Parathyroid adenoma (tissue), 2 donors: ENCODE results near the gene TFAP2D.

Experiments
- H2AFZ ChIP-seq: fragments of 300-600 bp; sonication (generic); one replicate; pipeline ENCODE4 v1.7.0; 2017; ENCODE audit warnings: antibody characterized with exemption, mild to moderate bottlenecking
- H3K27ac ChIP-seq: fragments of 300-600 bp; sonication (generic); one replicate; pipeline ENCODE4 v1.7.0; 2017
- H3K27me3 ChIP-seq: fragments of 300-600 bp; sonication (generic); one replicate; pipeline ENCODE4 v1.7.0; 2017; ENCODE audit warnings: low read length; ENCODE audit not compliant: control insufficient read depth, insufficient read depth
- H3K36me3 ChIP-seq: fragments of 300-600 bp; sonication (generic); one replicate; pipeline ENCODE4 v1.7.0; 2017; ENCODE audit warnings: low read length; ENCODE audit not compliant: control insufficient read depth, insufficient read depth
- H3K4me1 ChIP-seq: fragments of 300-600 bp; sonication (generic); one replicate; pipeline ENCODE4 v1.7.0; 2017; ENCODE audit warnings: control low read depth
- H3K4me2 ChIP-seq: fragments of 300-600 bp; sonication (generic); one replicate; pipeline ENCODE4 v1.7.0; 2017; ENCODE audit warnings: low read length
- H3K4me3 ChIP-seq: fragments of 300-600 bp; sonication (generic); one replicate; pipeline ENCODE4 v1.7.0; 2017; ENCODE audit warnings: low read depth, low read length
- H3K79me2 ChIP-seq: fragments of 300-600 bp; sonication (generic); one replicate; pipeline ENCODE4 v1.7.0; 2017; ENCODE audit warnings: control low read depth
- H3K9ac ChIP-seq: fragments of 300-600 bp; sonication (generic); one replicate; pipeline ENCODE4 v1.7.0; 2017; ENCODE audit warnings: mild to moderate bottlenecking
- H3K9me3 ChIP-seq: fragments of 300-600 bp; sonication (generic); one replicate; pipeline ENCODE4 v1.7.0; 2017; ENCODE audit warnings: low read length; ENCODE audit not compliant: control insufficient read depth
- TF ChIP-seq, protein P1 (sequence below): fragments of 300-600 bp; sonication (generic); IDR thresholded peaks from one replicate; pipeline ENCODE4 v1.7.0; 2017; ENCODE audit warnings: antibody characterized with exemption, mild to moderate bottlenecking
- donor health status: primary hyperparathyroidism.

The TFAP2D gene

GRCh38 chr6:50815436-50816114 is 102.2 kb downstream of the TFAP2D start:
- no peaks in the 10 kb centered on the region for H3K79me2 ChIP-seq
- H3K27me3 ChIP-seq, result peaks cover 3% of the 10 kb centered on the region
- no peak overlapping the region for H2AFZ ChIP-seq
- H3K4me3 ChIP-seq, result peak overlapping the region; percentile 43
- TF ChIP-seq, protein P1, sequence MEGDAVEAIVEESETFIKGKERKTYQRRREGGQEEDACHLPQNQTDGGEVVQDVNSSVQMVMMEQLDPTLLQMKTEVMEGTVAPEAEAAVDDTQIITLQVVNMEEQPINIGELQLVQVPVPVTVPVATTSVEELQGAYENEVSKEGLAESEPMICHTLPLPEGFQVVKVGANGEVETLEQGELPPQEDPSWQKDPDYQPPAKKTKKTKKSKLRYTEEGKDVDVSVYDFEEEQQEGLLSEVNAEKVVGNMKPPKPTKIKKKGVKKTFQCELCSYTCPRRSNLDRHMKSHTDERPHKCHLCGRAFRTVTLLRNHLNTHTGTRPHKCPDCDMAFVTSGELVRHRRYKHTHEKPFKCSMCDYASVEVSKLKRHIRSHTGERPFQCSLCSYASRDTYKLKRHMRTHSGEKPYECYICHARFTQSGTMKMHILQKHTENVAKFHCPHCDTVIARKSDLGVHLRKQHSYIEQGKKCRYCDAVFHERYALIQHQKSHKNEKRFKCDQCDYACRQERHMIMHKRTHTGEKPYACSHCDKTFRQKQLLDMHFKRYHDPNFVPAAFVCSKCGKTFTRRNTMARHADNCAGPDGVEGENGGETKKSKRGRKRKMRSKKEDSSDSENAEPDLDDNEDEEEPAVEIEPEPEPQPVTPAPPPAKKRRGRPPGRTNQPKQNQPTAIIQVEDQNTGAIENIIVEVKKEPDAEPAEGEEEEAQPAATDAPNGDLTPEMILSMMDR, result no peak
- peak overlapping the region; percentile 43 for H3K4me2 ChIP-seq
- no peaks in the 10 kb centered on the region for H3K4me1 ChIP-seq
- H3K9me3 ChIP-seq, result no peaks in the 10 kb centered on the region
- H3K27ac ChIP-seq, result no peak overlapping the region
- H3K36me3 ChIP-seq, result no peaks in the 10 kb centered on the region
- H3K9ac ChIP-seq, result no peak overlapping the region

GRCh38 chr6:50816115-50816675 is 102.9 kb downstream of the TFAP2D start:
- Histone ChIP-seq H3K4me3 (peak overlapping the region; percentile 43), H3K4me2 (peak overlapping the region; percentile 43), H3K9ac (no peak overlapping the region), H3K27ac (no peak overlapping the region), H3K79me2 (no peaks in the 10 kb centered on the region), H3K36me3 (no peaks in the 10 kb centered on the region), H2AFZ (no peak overlapping the region), H3K9me3 (no peaks in the 10 kb centered on the region), H3K4me1 (no peaks in the 10 kb centered on the region), H3K27me3 (peaks cover 4% of the 10 kb centered on the region)
- TF ChIP-seq, protein P1, result peak; percentile 52

DNA sequence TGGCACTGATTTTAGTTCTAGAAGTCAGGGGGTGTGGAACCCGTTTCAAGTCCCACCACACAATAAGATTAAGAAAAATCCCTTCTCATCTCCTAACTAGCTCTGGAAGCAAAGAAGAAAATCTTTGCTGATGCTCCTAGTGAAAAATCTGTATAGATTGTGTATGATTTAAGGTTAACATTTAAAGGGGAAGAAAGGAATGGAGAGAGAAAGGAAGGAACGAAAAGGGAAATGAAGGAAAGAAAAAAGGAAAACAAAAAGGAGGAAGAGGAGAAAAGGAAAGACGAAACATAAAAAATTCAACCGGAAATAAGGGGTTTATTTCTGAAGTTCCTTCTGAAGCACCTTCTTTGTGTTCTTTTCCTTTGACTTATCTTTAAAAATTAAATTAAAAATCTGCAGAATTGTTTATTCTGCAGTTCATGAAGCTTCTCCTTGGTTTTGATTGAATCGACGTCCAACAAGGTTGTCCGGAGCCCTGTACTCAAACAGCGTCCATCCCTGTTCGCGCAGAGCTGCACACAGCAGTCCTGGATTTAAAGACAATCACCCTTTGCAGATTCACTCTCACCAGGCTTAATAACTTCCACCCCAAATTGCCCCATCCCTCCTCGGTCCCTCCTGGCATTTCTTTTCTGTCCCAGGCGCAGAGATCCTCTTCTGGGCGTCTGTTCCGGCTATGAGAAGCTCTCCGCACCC is 103.8 kb downstream of the TFAP2D start:
- no peaks in the 10 kb centered on the region for H3K79me2 ChIP-seq
- TF ChIP-seq, protein P1, result no peak
- H3K36me3 ChIP-seq, result no peaks in the 10 kb centered on the region
- no peak overlapping the region for H3K9ac ChIP-seq
- no peak overlapping the region for H2AFZ ChIP-seq
- H3K9me3 ChIP-seq, result no peaks in the 10 kb centered on the region
- no peak overlapping the region for H3K27ac ChIP-seq
- peaks cover 9% of the 10 kb centered on the region for H3K27me3 ChIP-seq
- H3K4me2 ChIP-seq, result no peak overlapping the region
- H3K4me3 ChIP-seq, result no peak overlapping the region
- H3K4me1 ChIP-seq, result no peaks in the 10 kb centered on the region

DNA sequence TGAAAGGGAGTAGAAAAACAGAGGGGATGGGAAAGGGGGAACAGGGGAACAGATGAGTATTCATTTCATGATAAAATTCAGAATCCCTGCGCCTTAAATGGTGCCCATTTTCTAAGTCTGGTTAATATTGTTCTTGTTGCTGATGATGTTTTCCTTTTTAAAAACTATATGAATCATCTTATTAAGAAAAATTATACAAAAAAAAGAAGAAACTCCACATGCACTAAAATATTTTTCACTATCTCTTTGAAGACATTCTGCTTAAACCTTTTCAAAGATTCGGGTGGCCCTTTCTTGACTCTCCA is 104.3 kb downstream of the TFAP2D start:
- H3K9ac ChIP-seq, result no peak overlapping the region
- H3K4me3 ChIP-seq, result no peak overlapping the region
- TF ChIP-seq, protein P1, result no peak
- no peaks in the 10 kb centered on the region for H3K79me2 ChIP-seq
- H3K27ac ChIP-seq, result no peak overlapping the region
- H2AFZ ChIP-seq, result no peak overlapping the region
- H3K4me2 ChIP-seq, result no peak overlapping the region
- no peaks in the 10 kb centered on the region for H3K36me3 ChIP-seq
- H3K4me1 ChIP-seq, result no peaks in the 10 kb centered on the region
- peaks cover 9% of the 10 kb centered on the region for H3K27me3 ChIP-seq
- H3K9me3 ChIP-seq, result no peaks in the 10 kb centered on the region
